ENCODE data around the gene ZNF519. TPM values are rescaled to one million over a fixed set of nuclear protein-coding genes. Genes with fewer than 3 reads are reported as not detected.
"Not testable (repeated sequence)": the region's sequence is repeated elsewhere in the genome, so short reads cannot be mapped to it uniquely, and the experiment has no call there.

ZNF519 gene
- 6.1 and 6.8 TPM in 2 replicates for polyA plus RNA-seq (2013)

GRCh38 chr18:14132271-14132700 lies at the start of gene ZNF519:
Gene ZNF519, minus strand, starts transcription at chr18:14132435. Its CDS starts 158 bp downstream, at chr18:14132277.
- H3K18ac ChIP-seq (ENCODE audit: low read length): peak within 1 kb of the TSS; percentile 77
- H3K9ac ChIP-seq (ENCODE audit: low read length): peak within 1 kb of the TSS; percentile 91
- not testable (repeated sequence) for H3K27me3 ChIP-seq (ENCODE audit: insufficient read depth, low read length); H3K23ac ChIP-seq (ENCODE audit: low read length); H3K4me1 ChIP-seq (ENCODE audit: control insufficient read depth in 1 of 2, insufficient read depth in 2 of 2, low read length in 2 of 2); H3K9me3 ChIP-seq (ENCODE audit: insufficient read depth, low read depth, low read length); H2BK12ac ChIP-seq (ENCODE audit: low read length); H3K36me3 ChIP-seq (ENCODE audit: control insufficient read depth in 1 of 2, insufficient read depth in 2 of 2, low read length in 2 of 2); H2AK5ac ChIP-seq (ENCODE audit: low read length); H3K14ac ChIP-seq (ENCODE audit: low read length); H2BK120ac ChIP-seq (ENCODE audit: insufficient read depth, low read length, poor library complexity); H2BK5ac ChIP-seq (ENCODE audit: low read depth, low read length, poor library complexity); H3K79me2 ChIP-seq (ENCODE audit: control insufficient read depth, insufficient read depth, low read length, poor library complexity); H3K79me1 ChIP-seq (ENCODE audit: low read length)
- peak within 1 kb of the TSS; percentile 64 for H3K4ac ChIP-seq (ENCODE audit: low read depth, low read length)
- H3K4me2 ChIP-seq (ENCODE audit: low read length): peak within 1 kb of the TSS; percentile 65
- peak within 1 kb of the TSS; percentile 26 for H3K27ac ChIP-seq (ENCODE audit: low read depth, low read length)
- H3K4me3 ChIP-seq (ENCODE audit: low read depth, low read length): peak within 1 kb of the TSS; percentile 90
- peak within 1 kb of the TSS; percentile 67 for H4K8ac ChIP-seq (ENCODE audit: low read depth, low read length)
- no CpG with 5 or more reads among the region's 20 CpGs for WGBS (ENCODE audit: extremely low coverage, insufficient coverage, insufficient read length)
- peak within 1 kb of the TSS; percentile 74 for H4K91ac ChIP-seq (ENCODE audit: low read depth, low read length)
- peak; percentile 90 to 91 for DNase-seq
- H2AFZ ChIP-seq (ENCODE audit: insufficient read depth, low read length, poor library complexity): peak within 1 kb of the TSS; percentile 62
- H4K12ac ChIP-seq (ENCODE audit: low read depth, low read length): peak within 1 kb of the TSS; percentile 68

GRCh38 chr18:14179306-14179705 lies 47.1 kb upstream of the ZNF519 start:
- Histone ChIP-seq H3K36me3 (ENCODE audit: control insufficient read depth in 1 of 2, insufficient read depth in 2 of 2, low read length in 2 of 2) (no peaks in the 10 kb centered on the region), H3K4me1 (ENCODE audit: control insufficient read depth in 1 of 2, insufficient read depth in 2 of 2, low read length in 2 of 2) (no peaks in the 10 kb centered on the region), H2BK5ac (ENCODE audit: low read depth, low read length, poor library complexity) (no peak overlapping the region), H2AFZ (ENCODE audit: insufficient read depth, low read length, poor library complexity) (no peak overlapping the region), H3K27ac (ENCODE audit: low read depth, low read length) (no peak overlapping the region), H4K8ac (ENCODE audit: low read depth, low read length) (no peak overlapping the region), H3K4me2 (ENCODE audit: low read length) (peak overlapping the region; percentile 19), H3K79me2 (ENCODE audit: control insufficient read depth, insufficient read depth, low read length, poor library complexity) (no peaks in the 10 kb centered on the region), H3K18ac (ENCODE audit: low read length) (no peak overlapping the region), H3K23ac (ENCODE audit: low read length) (no peak overlapping the region), H2AK5ac (ENCODE audit: low read length) (no peak overlapping the region), H3K9ac (ENCODE audit: low read length) (no peak overlapping the region), H2BK12ac (ENCODE audit: low read length) (no peak overlapping the region), H2BK120ac (ENCODE audit: insufficient read depth, low read length, poor library complexity) (no peak overlapping the region), H4K12ac (ENCODE audit: low read depth, low read length) (no peak overlapping the region), H3K79me1 (ENCODE audit: low read length) (no peaks in the 10 kb centered on the region), H3K14ac (ENCODE audit: low read length) (no peak overlapping the region), H3K4me3 (ENCODE audit: low read depth, low read length) (no peak overlapping the region), H3K9me3 (ENCODE audit: insufficient read depth, low read depth, low read length) (peaks cover 17% of the 10 kb centered on the region), H4K91ac (ENCODE audit: low read depth, low read length) (no peak overlapping the region), H3K4ac (ENCODE audit: low read depth, low read length) (no peak overlapping the region), H3K27me3 (ENCODE audit: insufficient read depth, low read length) (no peaks in the 10 kb centered on the region)
- WGBS (ENCODE audit: extremely low coverage, insufficient coverage, insufficient read length): no CpG with 5 or more reads among the region's 28 CpGs
- DNase-seq: peak in 1 of 2 donors; percentile 7

GRCh38 chr18:14178321-14179196 lies 46.3 kb upstream of the ZNF519 start:
- not testable (repeated sequence) for H2AFZ ChIP-seq (ENCODE audit: insufficient read depth, low read length, poor library complexity); H2BK12ac ChIP-seq (ENCODE audit: low read length); H3K79me2 ChIP-seq (ENCODE audit: control insufficient read depth, insufficient read depth, low read length, poor library complexity); H3K9ac ChIP-seq (ENCODE audit: low read length); H3K4me1 ChIP-seq (ENCODE audit: control insufficient read depth in 1 of 2, insufficient read depth in 2 of 2, low read length in 2 of 2); H3K4me3 ChIP-seq (ENCODE audit: low read depth, low read length); H3K36me3 ChIP-seq (ENCODE audit: control insufficient read depth in 1 of 2, insufficient read depth in 2 of 2, low read length in 2 of 2); H4K8ac ChIP-seq (ENCODE audit: low read depth, low read length); H3K27ac ChIP-seq (ENCODE audit: low read depth, low read length); H2BK5ac ChIP-seq (ENCODE audit: low read depth, low read length, poor library complexity); H3K23ac ChIP-seq (ENCODE audit: low read length); H3K79me1 ChIP-seq (ENCODE audit: low read length); H3K27me3 ChIP-seq (ENCODE audit: insufficient read depth, low read length); H4K91ac ChIP-seq (ENCODE audit: low read depth, low read length); H3K4ac ChIP-seq (ENCODE audit: low read depth, low read length); H2AK5ac ChIP-seq (ENCODE audit: low read length); H4K12ac ChIP-seq (ENCODE audit: low read depth, low read length); H3K18ac ChIP-seq (ENCODE audit: low read length); H3K4me2 ChIP-seq (ENCODE audit: low read length); H2BK120ac ChIP-seq (ENCODE audit: insufficient read depth, low read length, poor library complexity); H3K14ac ChIP-seq (ENCODE audit: low read length)
- peaks cover 23% of the 10 kb centered on the region for H3K9me3 ChIP-seq (ENCODE audit: insufficient read depth, low read depth, low read length)
- DNase-seq: peak; percentile 52 to 62
- WGBS (ENCODE audit: extremely low coverage, insufficient coverage, insufficient read length): no CpG with 5 or more reads among the region's 61 CpGs

GRCh38 chr18:14177540-14178320 lies 45.5 kb upstream of the ZNF519 start:
- H3K4me2 ChIP-seq (ENCODE audit: low read length); H3K36me3 ChIP-seq (ENCODE audit: control insufficient read depth in 1 of 2, insufficient read depth in 2 of 2, low read length in 2 of 2); H4K12ac ChIP-seq (ENCODE audit: low read depth, low read length); H4K8ac ChIP-seq (ENCODE audit: low read depth, low read length); H3K23ac ChIP-seq (ENCODE audit: low read length); H3K4ac ChIP-seq (ENCODE audit: low read depth, low read length); H3K79me1 ChIP-seq (ENCODE audit: low read length); H4K91ac ChIP-seq (ENCODE audit: low read depth, low read length); H2BK12ac ChIP-seq (ENCODE audit: low read length); H2BK120ac ChIP-seq (ENCODE audit: insufficient read depth, low read length, poor library complexity); H3K27me3 ChIP-seq (ENCODE audit: insufficient read depth, low read length); H3K79me2 ChIP-seq (ENCODE audit: control insufficient read depth, insufficient read depth, low read length, poor library complexity); H3K18ac ChIP-seq (ENCODE audit: low read length); H3K4me3 ChIP-seq (ENCODE audit: low read depth, low read length); H3K4me1 ChIP-seq (ENCODE audit: control insufficient read depth in 1 of 2, insufficient read depth in 2 of 2, low read length in 2 of 2); H3K27ac ChIP-seq (ENCODE audit: low read depth, low read length); H2AK5ac ChIP-seq (ENCODE audit: low read length); H2AFZ ChIP-seq (ENCODE audit: insufficient read depth, low read length, poor library complexity); H3K14ac ChIP-seq (ENCODE audit: low read length); H3K9ac ChIP-seq (ENCODE audit: low read length); H2BK5ac ChIP-seq (ENCODE audit: low read depth, low read length, poor library complexity): not testable (repeated sequence)
- DNase-seq: peak in 1 of 2 donors; percentile 30
- H3K9me3 ChIP-seq (ENCODE audit: insufficient read depth, low read depth, low read length): peaks cover 30% of the 10 kb centered on the region
- WGBS (ENCODE audit: extremely low coverage, insufficient coverage, insufficient read length): no CpG with 5 or more reads among the region's 48 CpGs
